Renal cortical epithelial cell (primary cell): ENCODE measurements around the gene SCN1B. TPM values are rescaled to one million over a fixed set of nuclear protein-coding genes. Genes with fewer than 3 reads are reported as not detected.
A peak's percentile ranks its signal among the peaks of the same experiment; 100 is the strongest.
"Not testable (repeated sequence)": the region's sequence is repeated elsewhere in the genome, so short reads cannot be mapped to it uniquely, and the experiment has no call there.

ENCODE experiments used
- DNase-seq: peaks from one replicate; pipeline ENCODE4 v3.0.0-alpha.2; 2011; ENCODE audit warnings: low read depth
- total RNA-seq: library from RNA; depleted of rRNA; stranded (reverse); fragments of >200 nt; gene quantifications from 2 replicates; pipeline ENCODE4 v1.2.3, GENCODE V29; 2014

Gene SCN1B
- total RNA-seq, 1 donor from 2014 or later: 2.7 TPM

- DNase-seq: peak; percentile 23
These were observed 29.4 kb upstream of the SCN1B start for GRCh38 chr19:35000647-35001501.

GRCh38 chr19:35002037-35002535 is 28.2 kb upstream of the SCN1B start:
- DNase-seq: no peak

GRCh38 chr19:35004517-35005255 is 25.6 kb upstream of the SCN1B start:
- no peak for DNase-seq

- DNase-seq: no peak
These were observed 24.9 kb upstream of the SCN1B start for GRCh38 chr19:35005256-35005977.

- not testable (repeated sequence) for DNase-seq
These were observed 24.3 kb upstream of the SCN1B start for GRCh38 chr19:35006007-35006341.

GRCh38 chr19:35006342-35006998 is 23.8 kb upstream of the SCN1B start:
- peak; percentile 44 for DNase-seq

- DNase-seq: no peak
These were observed 23.3 kb upstream of the SCN1B start for GRCh38 chr19:35006999-35007365.

- DNase-seq: not testable (repeated sequence)
These were observed 22.8 kb upstream of the SCN1B start for GRCh38 chr19:35007427-35007826.

GRCh38 chr19:35008891-35009341 is 21.4 kb upstream of the SCN1B start:
- no peak for DNase-seq

GRCh38 chr19:35009424-35010415 is 20.6 kb upstream of the SCN1B start:
- DNase-seq: no peak

- no peak for DNase-seq
These were observed 19.1 kb upstream of the SCN1B start for GRCh38 chr19:35011091-35011689.

GRCh38 chr19:35011737-35012682 is 18.3 kb upstream of the SCN1B start:
- DNase-seq: no peak

GRCh38 chr19:35013041-35013819 is 17.0 kb upstream of the SCN1B start:
- no peak for DNase-seq

GRCh38 chr19:35013820-35014754 is 16.2 kb upstream of the SCN1B start:
- DNase-seq: no peak

GRCh38 chr19:35014774-35015173 is 15.5 kb upstream of the SCN1B start:
- not testable (repeated sequence) for DNase-seq

- DNase-seq: no peak
These were observed 14.9 kb upstream of the SCN1B start for GRCh38 chr19:35015270-35015953.
